ENCODE measurements around the gene CALHM6. TPM values are rescaled to one million over a fixed set of nuclear protein-coding genes. Genes with fewer than 3 reads are reported as not detected.

CALHM6 gene
- total RNA-seq, 1 experiment from 2014 or later, result not detected

- TF ChIP-seq, protein P1, sequence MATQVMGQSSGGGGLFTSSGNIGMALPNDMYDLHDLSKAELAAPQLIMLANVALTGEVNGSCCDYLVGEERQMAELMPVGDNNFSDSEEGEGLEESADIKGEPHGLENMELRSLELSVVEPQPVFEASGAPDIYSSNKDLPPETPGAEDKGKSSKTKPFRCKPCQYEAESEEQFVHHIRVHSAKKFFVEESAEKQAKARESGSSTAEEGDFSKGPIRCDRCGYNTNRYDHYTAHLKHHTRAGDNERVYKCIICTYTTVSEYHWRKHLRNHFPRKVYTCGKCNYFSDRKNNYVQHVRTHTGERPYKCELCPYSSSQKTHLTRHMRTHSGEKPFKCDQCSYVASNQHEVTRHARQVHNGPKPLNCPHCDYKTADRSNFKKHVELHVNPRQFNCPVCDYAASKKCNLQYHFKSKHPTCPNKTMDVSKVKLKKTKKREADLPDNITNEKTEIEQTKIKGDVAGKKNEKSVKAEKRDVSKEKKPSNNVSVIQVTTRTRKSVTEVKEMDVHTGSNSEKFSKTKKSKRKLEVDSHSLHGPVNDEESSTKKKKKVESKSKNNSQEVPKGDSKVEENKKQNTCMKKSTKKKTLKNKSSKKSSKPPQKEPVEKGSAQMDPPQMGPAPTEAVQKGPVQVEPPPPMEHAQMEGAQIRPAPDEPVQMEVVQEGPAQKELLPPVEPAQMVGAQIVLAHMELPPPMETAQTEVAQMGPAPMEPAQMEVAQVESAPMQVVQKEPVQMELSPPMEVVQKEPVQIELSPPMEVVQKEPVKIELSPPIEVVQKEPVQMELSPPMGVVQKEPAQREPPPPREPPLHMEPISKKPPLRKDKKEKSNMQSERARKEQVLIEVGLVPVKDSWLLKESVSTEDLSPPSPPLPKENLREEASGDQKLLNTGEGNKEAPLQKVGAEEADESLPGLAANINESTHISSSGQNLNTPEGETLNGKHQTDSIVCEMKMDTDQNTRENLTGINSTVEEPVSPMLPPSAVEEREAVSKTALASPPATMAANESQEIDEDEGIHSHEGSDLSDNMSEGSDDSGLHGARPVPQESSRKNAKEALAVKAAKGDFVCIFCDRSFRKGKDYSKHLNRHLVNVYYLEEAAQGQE (IDR thresholded peaks at IDR 0.05; ENCODE audit: low read depth), result no peak
- TF ChIP-seq FOSL1 (IDR thresholded peaks at IDR 0.05; ENCODE audit: low read depth) (no peak), CBX3 (IDR thresholded peaks at IDR 0.05; ENCODE audit: low read depth) (no peak)
- TF ChIP-seq, protein P2, sequence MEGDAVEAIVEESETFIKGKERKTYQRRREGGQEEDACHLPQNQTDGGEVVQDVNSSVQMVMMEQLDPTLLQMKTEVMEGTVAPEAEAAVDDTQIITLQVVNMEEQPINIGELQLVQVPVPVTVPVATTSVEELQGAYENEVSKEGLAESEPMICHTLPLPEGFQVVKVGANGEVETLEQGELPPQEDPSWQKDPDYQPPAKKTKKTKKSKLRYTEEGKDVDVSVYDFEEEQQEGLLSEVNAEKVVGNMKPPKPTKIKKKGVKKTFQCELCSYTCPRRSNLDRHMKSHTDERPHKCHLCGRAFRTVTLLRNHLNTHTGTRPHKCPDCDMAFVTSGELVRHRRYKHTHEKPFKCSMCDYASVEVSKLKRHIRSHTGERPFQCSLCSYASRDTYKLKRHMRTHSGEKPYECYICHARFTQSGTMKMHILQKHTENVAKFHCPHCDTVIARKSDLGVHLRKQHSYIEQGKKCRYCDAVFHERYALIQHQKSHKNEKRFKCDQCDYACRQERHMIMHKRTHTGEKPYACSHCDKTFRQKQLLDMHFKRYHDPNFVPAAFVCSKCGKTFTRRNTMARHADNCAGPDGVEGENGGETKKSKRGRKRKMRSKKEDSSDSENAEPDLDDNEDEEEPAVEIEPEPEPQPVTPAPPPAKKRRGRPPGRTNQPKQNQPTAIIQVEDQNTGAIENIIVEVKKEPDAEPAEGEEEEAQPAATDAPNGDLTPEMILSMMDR (IDR thresholded peaks at IDR 0.05 in 2 of 3, conservative IDR thresholded peaks at IDR 0.05 in 1 of 3; ENCODE audit: borderline replicate concordance in 1 of 3, insufficient read depth in 1 of 3, low read depth in 2 of 3, low read length in 2 of 3), result no peak
Observed at GRCh38 chr6:116436586-116436985, 24.6 kb upstream of the CALHM6 start (continued).

DNA sequence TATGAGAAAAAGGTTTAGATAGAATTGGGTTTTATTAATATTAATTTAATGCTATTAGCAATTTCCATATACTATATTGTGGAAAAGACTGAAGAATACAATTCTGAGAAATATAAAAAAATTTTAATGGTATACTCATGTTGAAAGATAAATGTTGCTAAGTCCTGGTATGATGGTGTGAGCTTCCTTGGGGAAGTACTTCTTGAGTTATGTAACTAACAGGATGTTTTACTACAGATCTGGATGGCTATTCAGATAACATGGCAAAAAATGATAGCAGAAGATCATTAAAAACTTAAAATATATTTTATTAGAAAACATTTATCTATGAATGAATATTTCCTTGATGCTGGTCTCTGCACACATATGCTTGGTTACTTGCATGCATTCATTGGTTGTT, 23.5 kb upstream of the CALHM6 start:
- H2AFZ ChIP-seq (ENCODE audit: low read depth, low read length, poor library complexity, severe bottlenecking), result no peak overlapping the region
- RAD21 ChIA-PET (ENCODE audit: low non-redundant PET in 1 of 2, low total read pairs in 2 of 2, uncharacterized antibody in 2 of 2, unreplicated experiment in 2 of 2), result no interaction called here
- H4K20me1 ChIP-seq (ENCODE audit: insufficient read depth), result no peaks in the 10 kb centered on the region
- no peaks in the 10 kb centered on the region for H3K27me3 ChIP-seq (ENCODE audit: insufficient read depth, low read length)
- BruUV-seq (replicated peaks), result no TSS peak
- no peaks in the 10 kb centered on the region for H3K79me2 ChIP-seq (ENCODE audit: insufficient read depth, low read length)
- POLR2A ChIA-PET, result no interaction called here
- H3K4me2 ChIP-seq (ENCODE audit: low read length), result no peak overlapping the region
- H3K9me3 ChIP-seq (ENCODE audit: control insufficient read depth in 1 of 2, insufficient read depth in 1 of 2, low read depth in 1 of 2, low read length in 2 of 2), result no peaks in the 10 kb centered on the region
- no peak overlapping the region for H3K9ac ChIP-seq (ENCODE audit: low read length)
- peaks cover 0 to 3% of the 10 kb centered on the region in 2 experiments; a peak in 2 of 4 replicates for H3K36me3 ChIP-seq (ENCODE audit: control insufficient read depth in 1 of 2, insufficient read depth in 2 of 2, low read length in 2 of 2)
- no peaks in the 10 kb centered on the region for H3K9me2 ChIP-seq (ENCODE audit: insufficient read depth)
- CTCF ChIA-PET, result no interaction called here
- no peak overlapping the region for H3K27ac ChIP-seq (ENCODE audit: low read depth, low read length)
- H3K4me3 ChIP-seq (replicated peaks in 1 of 2; ENCODE audit: low read depth in 1 of 2, low read length in 2 of 2), result no peak overlapping the region
- no peaks in the 10 kb centered on the region for H3K4me1 ChIP-seq (ENCODE audit: control insufficient read depth in 1 of 2, insufficient read depth in 2 of 2, low read length in 2 of 2)
- no peak for ATAC-seq
- intact Hi-C loops (cut with micrococcal nuclease), result no loop called here
- DNase-seq (ENCODE audit: low read depth, low spot score), result no peak
- TF ChIP-seq EZH2phosphoT487 (IDR thresholded peaks at IDR 0.05; ENCODE audit: borderline replicate concordance), result no peak
- no peak for TF ChIP-seq EGR1 (IDR thresholded peaks at IDR 0.05; ENCODE audit: low read depth)
- no peak for TF ChIP-seq FOSL1 (IDR thresholded peaks at IDR 0.05; ENCODE audit: low read depth)
- TF ChIP-seq POLR2A (IDR thresholded peaks at IDR 0.05; ENCODE audit: borderline replicate concordance, extremely low read depth, insufficient read depth, insufficient read length), result no peak
- no peak for TF ChIP-seq CBX3 (IDR thresholded peaks at IDR 0.05; ENCODE audit: low read depth)
- no peak for TF ChIP-seq JUND (IDR thresholded peaks at IDR 0.05)
- no peak for TF ChIP-seq SP1 (IDR thresholded peaks at IDR 0.05; ENCODE audit: low read depth)
- TF ChIP-seq, protein P1 (IDR thresholded peaks at IDR 0.05; ENCODE audit: low read depth), result no peak
- TF ChIP-seq SRF (IDR thresholded peaks at IDR 0.05; ENCODE audit: low read depth), result no peak
- TF ChIP-seq TCF7L2 (IDR thresholded peaks at IDR 0.05; ENCODE audit: borderline replicate concordance, extremely low read depth, insufficient read depth, insufficient read length), result no peak
- TF ChIP-seq CEBPB (IDR thresholded peaks at IDR 0.05; ENCODE audit: low read depth), result no peak
- TF ChIP-seq ZNF274 (IDR thresholded peaks at IDR 0.05; ENCODE audit: low read depth, low read length), result no peak
- TF ChIP-seq ATF3 (IDR thresholded peaks at IDR 0.05), result no peak
- TF ChIP-seq, protein P3, sequence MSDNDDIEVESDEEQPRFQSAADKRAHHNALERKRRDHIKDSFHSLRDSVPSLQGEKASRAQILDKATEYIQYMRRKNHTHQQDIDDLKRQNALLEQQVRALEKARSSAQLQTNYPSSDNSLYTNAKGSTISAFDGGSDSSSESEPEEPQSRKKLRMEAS (IDR thresholded peaks at IDR 0.05), result no peak
- TF ChIP-seq YY1 (IDR thresholded peaks at IDR 0.05; ENCODE audit: extremely low read depth, insufficient replicate concordance, low read depth, low read length), result no peak
- no peak for TF ChIP-seq ZFX (IDR thresholded peaks at IDR 0.05)
